Measurements from ENCODE around the gene IL19. TPM values are rescaled to one million over a fixed set of nuclear protein-coding genes. Genes with fewer than 3 reads are reported as not detected.
A peak's percentile ranks its signal among the peaks of the same experiment; 100 is the strongest.

IL19 gene
- total and polyA plus RNA-seq, 9 of the 15 experiments (the other 6 are each of a cell fraction or from before 2014, with no cell fraction given) = not detected

GRCh38 chr1:206797534-206798383 lies 27.2 kb downstream of the IL19 start (continued):
- TF ChIP-seq BDP1 (IDR thresholded peaks at IDR 0.05; ENCODE audit: insufficient read depth, insufficient read length) (no peak), ETV1 (tag; conservative IDR thresholded peaks at IDR 0.05; ENCODE audit: low read depth) (0 out of 2 replicates have a peak, but pooled peaks have one; percentile 7), DIDO1 (tag; IDR thresholded peaks at IDR 0.05; ENCODE audit: low read depth) (0 out of 2 replicates have a peak, but pooled peaks have one; percentile 40), SMC3 (conservative IDR thresholded peaks at IDR 0.05; ENCODE audit: insufficient read depth, low read depth, low read length) (peak; percentile 51), CEBPG (CRISPR knock-in tag; IDR thresholded peaks at IDR 0.05) (peak; percentile 63), CEBPG (tag; conservative IDR thresholded peaks at IDR 0.05 in 1 of 2, IDR thresholded peaks at IDR 0.05 in 1 of 2) (peak; percentile 79 to 89), HES1 (IDR thresholded peaks at IDR 0.05; ENCODE audit: low read depth) (no peak), ESRRB (CRISPR knock-in tag; IDR thresholded peaks at IDR 0.05; ENCODE audit: borderline replicate concordance) (no peak), MLLT1 (IDR thresholded peaks at IDR 0.05) (peak in 1 of 2 experiments; percentile 82; a peak in 2 of 4 replicates), CTCF (IDR thresholded peaks at IDR 0.05 in 2 of 3, conservative IDR thresholded peaks at IDR 0.05 in 1 of 3; ENCODE audit: insufficient read depth in 2 of 3, low read depth in 1 of 3, low read length in 3 of 3) (peak; percentile 77 to 92 (median 82)), BHLHE40 (IDR thresholded peaks at IDR 0.05; ENCODE audit: low read length) (peak; percentile 36; the same call in 1 of the 2 replicates), NR2C2 (CRISPR knock-in tag; IDR thresholded peaks at IDR 0.05) (no peak), NR2C2 (tag; IDR thresholded peaks at IDR 0.05) (0 out of 2 replicates have a peak, but pooled peaks have one; percentile 34), SPI1 (IDR thresholded peaks at IDR 0.05; ENCODE audit: borderline replicate concordance, low read depth, low read length) (peak; percentile 46; the same call in 1 of the 2 replicates), THRAP3 (IDR thresholded peaks at IDR 0.05; ENCODE audit: borderline replicate concordance) (no peak), TFAP4 (CRISPR knock-in tag; IDR thresholded peaks at IDR 0.05; ENCODE audit: borderline replicate concordance) (peak; percentile 21; the same call in 1 of the 2 replicates), RBM22 (IDR thresholded peaks at IDR 0.05; ENCODE audit: low read depth, low read length, poor library complexity, severe bottlenecking) (no peak), RAD51 (IDR thresholded peaks at IDR 0.05; ENCODE audit: borderline replicate concordance, low read depth) (0 out of 2 replicates have a peak, but pooled peaks have one; percentile 29)
- TF ChIP-seq, protein P1, sequence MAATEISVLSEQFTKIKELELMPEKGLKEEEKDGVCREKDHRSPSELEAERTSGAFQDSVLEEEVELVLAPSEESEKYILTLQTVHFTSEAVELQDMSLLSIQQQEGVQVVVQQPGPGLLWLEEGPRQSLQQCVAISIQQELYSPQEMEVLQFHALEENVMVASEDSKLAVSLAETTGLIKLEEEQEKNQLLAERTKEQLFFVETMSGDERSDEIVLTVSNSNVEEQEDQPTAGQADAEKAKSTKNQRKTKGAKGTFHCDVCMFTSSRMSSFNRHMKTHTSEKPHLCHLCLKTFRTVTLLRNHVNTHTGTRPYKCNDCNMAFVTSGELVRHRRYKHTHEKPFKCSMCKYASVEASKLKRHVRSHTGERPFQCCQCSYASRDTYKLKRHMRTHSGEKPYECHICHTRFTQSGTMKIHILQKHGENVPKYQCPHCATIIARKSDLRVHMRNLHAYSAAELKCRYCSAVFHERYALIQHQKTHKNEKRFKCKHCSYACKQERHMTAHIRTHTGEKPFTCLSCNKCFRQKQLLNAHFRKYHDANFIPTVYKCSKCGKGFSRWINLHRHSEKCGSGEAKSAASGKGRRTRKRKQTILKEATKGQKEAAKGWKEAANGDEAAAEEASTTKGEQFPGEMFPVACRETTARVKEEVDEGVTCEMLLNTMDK (IDR thresholded peaks at IDR 0.05; ENCODE audit: borderline replicate concordance, insufficient read depth, low read depth, low read length, poor library complexity, severe bottlenecking) = peak; percentile 69

Data from K562 (cell line).